GM12878 (cell line): Measurements from ENCODE around the gene SPPL3. TPM values are rescaled to one million over a fixed set of nuclear protein-coding genes. Genes with fewer than 3 reads are reported as not detected.

Source experiments
- BCL11A ChIP-seq: IDR thresholded peaks from 2 replicates; pipeline ENCODE4 v1.6.1; 2011; ENCODE audit warnings: low read depth, low read length
- CHD2 ChIP-seq: IDR thresholded peaks from 2 replicates; pipeline ENCODE4 v1.6.1; 2011; ENCODE audit warnings: low read depth, low read length, improper control_type of control experiment, borderline replicate concordance
- EED ChIP-seq: sonication (generic); IDR thresholded peaks from 2 replicates; pipeline ENCODE4 v1.6.1; 2016; ENCODE audit warnings: antibody characterized with exemption, low read depth
- ESRRA ChIP-seq: IDR thresholded peaks from 2 replicates; pipeline ENCODE4 v1.6.1; 2012; ENCODE audit warnings: mild to moderate bottlenecking, low read length, improper control_type of control experiment
- HDAC6 ChIP-seq: fragments of 200-600 bp; sonication (generic); IDR thresholded peaks from one replicate; pipeline ENCODE4 v1.8.0; 2017; ENCODE audit warnings: antibody characterized with exemption; ENCODE audit not compliant: unreplicated experiment
- HDGF ChIP-seq: fragments of 450-650 bp; IDR thresholded peaks from 2 replicates; pipeline ENCODE4 v1.6.1; 2016; ENCODE audit warnings: antibody characterized with exemption
- MYB ChIP-seq: fragments of 150-350 bp; IDR thresholded peaks from 2 replicates; pipeline ENCODE4 v1.6.1; 2014; ENCODE audit warnings: mild to moderate bottlenecking, low read depth, low read length, borderline replicate concordance
- PAX8 ChIP-seq: fragments of 450-650 bp; IDR thresholded peaks from 2 replicates; pipeline ENCODE4 v1.6.1; 2017; ENCODE audit warnings: mild to moderate bottlenecking, moderate library complexity
- PML ChIP-seq: IDR thresholded peaks from 2 replicates; pipeline ENCODE4 v1.6.1; 2012; ENCODE audit warnings: low read length, inconsistent platforms
- RAD21 ChIP-seq: IDR thresholded peaks from 2 replicates; pipeline ENCODE4 v1.6.1; 2011; ENCODE audit warnings: mild to moderate bottlenecking, low read depth, low read length, moderate library complexity; ENCODE audit not compliant: insufficient read depth
- RAD51 ChIP-seq: fragments of 450-650 bp; IDR thresholded peaks from 2 replicates; pipeline ENCODE4 v1.6.1; 2016; ENCODE audit warnings: moderate library complexity, mild to moderate bottlenecking, inconsistent platforms
- STAT3 ChIP-seq: IDR thresholded peaks from 2 replicates; pipeline ENCODE4 v1.6.1; 2011; ENCODE audit warnings: low read depth, low read length, improper control_type of control experiment
- ZNF207 ChIP-seq: fragments of 450-650 bp; IDR thresholded peaks from 2 replicates; pipeline ENCODE4 v1.6.1; 2014; ENCODE audit warnings: antibody characterized with exemption, mild to moderate bottlenecking, borderline replicate concordance
- ZSCAN29 ChIP-seq: fragments of 450-650 bp; IDR thresholded peaks from 2 replicates; pipeline ENCODE4 v1.6.1; 2017; ENCODE audit warnings: mild to moderate bottlenecking, moderate library complexity
- polyA plus RNA-seq, 11 experiments: library from polyadenylated mRNA; depleted of rRNA in 4 of 11; unstranded in 6 of 11; stranded (reverse) in 5 of 11; fragments of >200 nt; fragmentation: Nextera tagmentation in 4 of 11; fragmentation: Illumina TruSeq in 1 of 11; extraction: Ambion mirVana in 4 of 11; extraction: Trizol in 1 of 11; gene quantifications; 1 replicate in 1 of 11; 2 replicates in 10 of 11; pipeline versions ENCODE4 v1.2.1 to v1.2.3, GENCODE V29; 2011 to 2016; ENCODE audit warnings: inconsistent platforms in 2 of 11, missing spikeins in 2 of 11, low read depth in 1 of 11
- total RNA-seq, 4 experiments: library from RNA; depleted of rRNA in 3 of 4; stranded (reverse); fragments of >200 nt in 3 of 4; fragmentation: Illumina TruSeq in 1 of 4; extraction: Trizol in 1 of 4; gene quantifications; 2 replicates each; pipeline versions ENCODE4 v1.2.1 to v1.2.3, GENCODE V29; 2013 to 2021
- TF ChIP-seq, protein P1 (sequence below): fragments of 450-650 bp; IDR thresholded peaks from 2 replicates; pipeline ENCODE4 v1.6.1; 2016; ENCODE audit warnings: mild to moderate bottlenecking, moderate library complexity, borderline replicate concordance
- TF ChIP-seq, protein P2 (sequence below): fragments of 450-650 bp; IDR thresholded peaks from 2 replicates; pipeline ENCODE4 v1.6.1; 2017; ENCODE audit warnings: mild to moderate bottlenecking, low read depth, inconsistent platforms; ENCODE audit not compliant: poor library complexity, severe bottlenecking
- TF ChIP-seq, protein P3 (sequence below): IDR thresholded peaks from 2 replicates; pipeline ENCODE4 v1.6.1; 2011; ENCODE audit warnings: low read depth, low read length, improper control_type of control experiment, borderline replicate concordance
- TF ChIP-seq, protein P4 (sequence below): fragments of 450-650 bp; IDR thresholded peaks from 2 replicates; pipeline ENCODE4 v1.6.1; 2017; ENCODE audit warnings: borderline replicate concordance
- TF ChIP-seq, protein P5 (sequence below): fragments of 450-650 bp; IDR thresholded peaks from 2 replicates; pipeline ENCODE4 v1.6.1; 2018; ENCODE audit warnings: mild to moderate bottlenecking, low read depth, moderate library complexity; ENCODE audit not compliant: partially characterized antibody

The SPPL3 gene
- total and polyA plus RNA-seq, 10 of the 15 experiments (the other 5 are each of a cell fraction or from before 2014, with no cell fraction given): 4.3 to 45.5 (median 11.7) TPM

DNA sequence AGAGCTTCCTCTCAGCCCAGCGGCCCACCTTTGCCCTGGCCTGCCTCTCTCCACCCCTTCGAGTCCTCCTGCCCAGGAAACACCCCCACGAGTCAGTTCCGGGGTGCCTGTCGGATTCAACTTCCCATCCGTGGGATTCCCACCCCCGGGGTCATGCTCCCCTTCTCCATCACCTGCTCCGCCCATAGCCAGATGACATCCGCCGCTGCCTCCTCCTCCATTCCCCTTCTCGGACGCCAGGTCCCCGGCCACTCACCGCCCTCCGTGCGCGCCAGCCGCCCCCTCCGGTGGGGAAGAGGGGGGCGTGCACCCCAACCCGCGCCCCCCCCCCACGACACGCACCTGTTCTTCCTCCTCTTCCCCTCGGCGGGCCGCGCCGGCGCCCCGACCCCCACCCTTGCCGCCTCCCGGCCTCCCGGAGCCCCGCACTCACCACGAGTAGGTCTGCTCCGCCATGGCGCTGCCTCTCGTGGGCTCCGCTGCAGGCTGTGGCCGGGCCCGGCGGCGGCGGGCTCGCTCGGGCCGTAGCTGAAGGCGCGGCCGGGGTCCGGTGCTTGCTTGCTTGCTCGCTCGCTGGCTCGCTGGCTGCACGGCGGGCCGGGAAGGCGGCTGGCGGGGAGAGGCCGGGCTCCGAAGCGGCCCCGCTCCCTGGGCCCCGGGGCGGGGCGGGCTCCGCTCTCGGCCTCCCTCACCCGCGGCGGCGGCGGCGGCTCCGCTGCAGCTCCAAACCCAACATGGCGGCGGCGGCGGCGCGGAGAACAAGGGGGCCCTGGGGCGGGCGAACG, 554 bp downstream of the SPPL3 start (continued):
- TF ChIP-seq, protein P1, sequence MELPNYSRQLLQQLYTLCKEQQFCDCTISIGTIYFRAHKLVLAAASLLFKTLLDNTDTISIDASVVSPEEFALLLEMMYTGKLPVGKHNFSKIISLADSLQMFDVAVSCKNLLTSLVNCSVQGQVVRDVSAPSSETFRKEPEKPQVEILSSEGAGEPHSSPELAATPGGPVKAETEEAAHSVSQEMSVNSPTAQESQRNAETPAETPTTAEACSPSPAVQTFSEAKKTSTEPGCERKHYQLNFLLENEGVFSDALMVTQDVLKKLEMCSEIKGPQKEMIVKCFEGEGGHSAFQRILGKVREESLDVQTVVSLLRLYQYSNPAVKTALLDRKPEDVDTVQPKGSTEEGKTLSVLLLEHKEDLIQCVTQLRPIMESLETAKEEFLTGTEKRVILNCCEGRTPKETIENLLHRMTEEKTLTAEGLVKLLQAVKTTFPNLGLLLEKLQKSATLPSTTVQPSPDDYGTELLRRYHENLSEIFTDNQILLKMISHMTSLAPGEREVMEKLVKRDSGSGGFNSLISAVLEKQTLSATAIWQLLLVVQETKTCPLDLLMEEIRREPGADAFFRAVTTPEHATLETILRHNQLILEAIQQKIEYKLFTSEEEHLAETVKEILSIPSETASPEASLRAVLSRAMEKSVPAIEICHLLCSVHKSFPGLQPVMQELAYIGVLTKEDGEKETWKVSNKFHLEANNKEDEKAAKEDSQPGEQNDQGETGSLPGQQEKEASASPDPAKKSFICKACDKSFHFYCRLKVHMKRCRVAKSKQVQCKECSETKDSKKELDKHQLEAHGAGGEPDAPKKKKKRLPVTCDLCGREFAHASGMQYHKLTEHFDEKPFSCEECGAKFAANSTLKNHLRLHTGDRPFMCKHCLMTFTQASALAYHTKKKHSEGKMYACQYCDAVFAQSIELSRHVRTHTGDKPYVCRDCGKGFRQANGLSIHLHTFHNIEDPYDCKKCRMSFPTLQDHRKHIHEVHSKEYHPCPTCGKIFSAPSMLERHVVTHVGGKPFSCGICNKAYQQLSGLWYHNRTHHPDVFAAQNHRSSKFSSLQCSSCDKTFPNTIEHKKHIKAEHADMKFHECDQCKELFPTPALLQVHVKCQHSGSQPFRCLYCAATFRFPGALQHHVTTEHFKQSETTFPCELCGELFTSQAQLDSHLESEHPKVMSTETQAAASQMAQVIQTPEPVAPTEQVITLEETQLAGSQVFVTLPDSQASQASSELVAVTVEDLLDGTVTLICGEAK: peak; percentile 61; the same call in 1 of the 2 replicates
- TF ChIP-seq ZSCAN29 (no peak), HDAC6 (no peak), HDGF (peak; percentile 83; the same call in 1 of the 2 replicates), STAT3 (no peak), PAX8 (no peak), ZNF207 (no peak), BCL11A (no peak), PML (no peak), MYB (no peak), RAD21 (no peak), ESRRA (no peak), RAD51 (peak; percentile 52; the same call in 1 of the 2 replicates), EED (peak; percentile 62), CHD2 (no peak)
- TF ChIP-seq, protein P2, sequence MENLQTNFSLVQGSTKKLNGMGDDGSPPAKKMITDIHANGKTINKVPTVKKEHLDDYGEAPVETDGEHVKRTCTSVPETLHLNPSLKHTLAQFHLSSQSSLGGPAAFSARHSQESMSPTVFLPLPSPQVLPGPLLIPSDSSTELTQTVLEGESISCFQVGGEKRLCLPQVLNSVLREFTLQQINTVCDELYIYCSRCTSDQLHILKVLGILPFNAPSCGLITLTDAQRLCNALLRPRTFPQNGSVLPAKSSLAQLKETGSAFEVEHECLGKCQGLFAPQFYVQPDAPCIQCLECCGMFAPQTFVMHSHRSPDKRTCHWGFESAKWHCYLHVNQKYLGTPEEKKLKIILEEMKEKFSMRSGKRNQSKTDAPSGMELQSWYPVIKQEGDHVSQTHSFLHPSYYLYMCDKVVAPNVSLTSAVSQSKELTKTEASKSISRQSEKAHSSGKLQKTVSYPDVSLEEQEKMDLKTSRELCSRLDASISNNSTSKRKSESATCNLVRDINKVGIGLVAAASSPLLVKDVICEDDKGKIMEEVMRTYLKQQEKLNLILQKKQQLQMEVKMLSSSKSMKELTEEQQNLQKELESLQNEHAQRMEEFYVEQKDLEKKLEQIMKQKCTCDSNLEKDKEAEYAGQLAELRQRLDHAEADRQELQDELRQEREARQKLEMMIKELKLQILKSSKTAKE: no peak
- TF ChIP-seq, protein P3, sequence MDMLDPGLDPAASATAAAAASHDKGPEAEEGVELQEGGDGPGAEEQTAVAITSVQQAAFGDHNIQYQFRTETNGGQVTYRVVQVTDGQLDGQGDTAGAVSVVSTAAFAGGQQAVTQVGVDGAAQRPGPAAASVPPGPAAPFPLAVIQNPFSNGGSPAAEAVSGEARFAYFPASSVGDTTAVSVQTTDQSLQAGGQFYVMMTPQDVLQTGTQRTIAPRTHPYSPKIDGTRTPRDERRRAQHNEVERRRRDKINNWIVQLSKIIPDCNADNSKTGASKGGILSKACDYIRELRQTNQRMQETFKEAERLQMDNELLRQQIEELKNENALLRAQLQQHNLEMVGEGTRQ: no peak
- TF ChIP-seq, protein P4, sequence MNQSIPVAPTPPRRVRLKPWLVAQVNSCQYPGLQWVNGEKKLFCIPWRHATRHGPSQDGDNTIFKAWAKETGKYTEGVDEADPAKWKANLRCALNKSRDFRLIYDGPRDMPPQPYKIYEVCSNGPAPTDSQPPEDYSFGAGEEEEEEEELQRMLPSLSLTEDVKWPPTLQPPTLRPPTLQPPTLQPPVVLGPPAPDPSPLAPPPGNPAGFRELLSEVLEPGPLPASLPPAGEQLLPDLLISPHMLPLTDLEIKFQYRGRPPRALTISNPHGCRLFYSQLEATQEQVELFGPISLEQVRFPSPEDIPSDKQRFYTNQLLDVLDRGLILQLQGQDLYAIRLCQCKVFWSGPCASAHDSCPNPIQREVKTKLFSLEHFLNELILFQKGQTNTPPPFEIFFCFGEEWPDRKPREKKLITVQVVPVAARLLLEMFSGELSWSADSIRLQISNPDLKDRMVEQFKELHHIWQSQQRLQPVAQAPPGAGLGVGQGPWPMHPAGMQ: no peak
- TF ChIP-seq, protein P5, sequence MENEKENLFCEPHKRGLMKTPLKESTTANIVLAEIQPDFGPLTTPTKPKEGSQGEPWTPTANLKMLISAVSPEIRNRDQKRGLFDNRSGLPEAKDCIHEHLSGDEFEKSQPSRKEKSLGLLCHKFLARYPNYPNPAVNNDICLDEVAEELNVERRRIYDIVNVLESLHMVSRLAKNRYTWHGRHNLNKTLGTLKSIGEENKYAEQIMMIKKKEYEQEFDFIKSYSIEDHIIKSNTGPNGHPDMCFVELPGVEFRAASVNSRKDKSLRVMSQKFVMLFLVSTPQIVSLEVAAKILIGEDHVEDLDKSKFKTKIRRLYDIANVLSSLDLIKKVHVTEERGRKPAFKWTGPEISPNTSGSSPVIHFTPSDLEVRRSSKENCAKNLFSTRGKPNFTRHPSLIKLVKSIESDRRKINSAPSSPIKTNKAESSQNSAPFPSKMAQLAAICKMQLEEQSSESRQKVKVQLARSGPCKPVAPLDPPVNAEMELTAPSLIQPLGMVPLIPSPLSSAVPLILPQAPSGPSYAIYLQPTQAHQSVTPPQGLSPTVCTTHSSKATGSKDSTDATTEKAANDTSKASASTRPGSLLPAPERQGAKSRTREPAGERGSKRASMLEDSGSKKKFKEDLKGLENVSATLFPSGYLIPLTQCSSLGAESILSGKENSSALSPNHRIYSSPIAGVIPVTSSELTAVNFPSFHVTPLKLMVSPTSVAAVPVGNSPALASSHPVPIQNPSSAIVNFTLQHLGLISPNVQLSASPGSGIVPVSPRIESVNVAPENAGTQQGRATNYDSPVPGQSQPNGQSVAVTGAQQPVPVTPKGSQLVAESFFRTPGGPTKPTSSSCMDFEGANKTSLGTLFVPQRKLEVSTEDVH: no peak
